Calu3 (cell line): Measurements from ENCODE around the gene TAS1R3. TPM values are rescaled to one million over a fixed set of nuclear protein-coding genes. Genes with fewer than 3 reads are reported as not detected.

ENCODE experiments used
- BruUV-seq: library from RNA; stranded (reverse); fragments of 400-500 nt; replicated peaks from 2 replicates; lab custom pipeline; 2021; lab: Mats Ljungman, UMichigan
- CTCF ChIA-PET: fragments of 300-600 bp; sonication (Branson Sonifier 250); formaldehyde crosslinking; loops from one replicate; lab custom pipeline; 2022; ENCODE audit warnings: antibody characterized with exemption; lab: Charles Lee
- DNase-seq: peaks from one replicate; pipeline ENCODE4 v3.0.0; 2022
- H3K27ac Mint-ChIP-seq: one replicate; pipeline ENCODE4 v1.8.0; 2022; ENCODE audit warnings: mixed read lengths; ENCODE audit not compliant: unreplicated experiment
- H3K27me3 Mint-ChIP-seq: one replicate; pipeline ENCODE4 v1.8.0; 2022; ENCODE audit warnings: mixed read lengths; ENCODE audit not compliant: unreplicated experiment
- H3K36me3 Mint-ChIP-seq: one replicate; pipeline ENCODE4 v1.8.0; 2022; ENCODE audit warnings: mild to moderate bottlenecking, moderate library complexity, mixed read lengths; ENCODE audit not compliant: insufficient read depth, unreplicated experiment
- H3K4me1 Mint-ChIP-seq: one replicate; pipeline ENCODE4 v1.8.0; 2022; ENCODE audit warnings: mild to moderate bottlenecking, low read depth, mixed read lengths; ENCODE audit not compliant: unreplicated experiment
- H3K4me3 Mint-ChIP-seq: one replicate; pipeline ENCODE4 v1.8.0; 2022; ENCODE audit warnings: mild to moderate bottlenecking, low read depth, moderate library complexity, mixed read lengths; ENCODE audit not compliant: unreplicated experiment
- H3K9me3 Mint-ChIP-seq: one replicate; pipeline ENCODE4 v1.8.0; 2022; ENCODE audit warnings: low read depth, mixed read lengths; ENCODE audit not compliant: unreplicated experiment
- CTCF ChIP-seq: fragments of 200-600 bp; IDR thresholded peaks from one replicate; pipeline ENCODE4 v1.8.0; 2022; ENCODE audit warnings: antibody characterized with exemption; ENCODE audit not compliant: unreplicated experiment
- intact Hi-C: fragments of 100-400 bp; cut with micrococcal nuclease; formaldehyde crosslinking; loops from one replicate; pipeline ENCODE4 v1.10.0; 2022; ENCODE audit not compliant: unreplicated experiment
- total RNA-seq: library from RNA; stranded (reverse); gene quantifications from 2 replicates; pipeline ENCODE4 v1.2.3, GENCODE V29; 2022

TAS1R3 gene
- total RNA-seq, 1 experiment from 2014 or later: 0.42 TPM

- TF ChIP-seq CTCF: no peak
- peaks cover 57% of the 10 kb centered on the region for H3K36me3 Mint-ChIP-seq
Observed at GRCh38 chr1:1336446-1336845, 5.4 kb downstream of the TAS1R3 start.

DNA sequence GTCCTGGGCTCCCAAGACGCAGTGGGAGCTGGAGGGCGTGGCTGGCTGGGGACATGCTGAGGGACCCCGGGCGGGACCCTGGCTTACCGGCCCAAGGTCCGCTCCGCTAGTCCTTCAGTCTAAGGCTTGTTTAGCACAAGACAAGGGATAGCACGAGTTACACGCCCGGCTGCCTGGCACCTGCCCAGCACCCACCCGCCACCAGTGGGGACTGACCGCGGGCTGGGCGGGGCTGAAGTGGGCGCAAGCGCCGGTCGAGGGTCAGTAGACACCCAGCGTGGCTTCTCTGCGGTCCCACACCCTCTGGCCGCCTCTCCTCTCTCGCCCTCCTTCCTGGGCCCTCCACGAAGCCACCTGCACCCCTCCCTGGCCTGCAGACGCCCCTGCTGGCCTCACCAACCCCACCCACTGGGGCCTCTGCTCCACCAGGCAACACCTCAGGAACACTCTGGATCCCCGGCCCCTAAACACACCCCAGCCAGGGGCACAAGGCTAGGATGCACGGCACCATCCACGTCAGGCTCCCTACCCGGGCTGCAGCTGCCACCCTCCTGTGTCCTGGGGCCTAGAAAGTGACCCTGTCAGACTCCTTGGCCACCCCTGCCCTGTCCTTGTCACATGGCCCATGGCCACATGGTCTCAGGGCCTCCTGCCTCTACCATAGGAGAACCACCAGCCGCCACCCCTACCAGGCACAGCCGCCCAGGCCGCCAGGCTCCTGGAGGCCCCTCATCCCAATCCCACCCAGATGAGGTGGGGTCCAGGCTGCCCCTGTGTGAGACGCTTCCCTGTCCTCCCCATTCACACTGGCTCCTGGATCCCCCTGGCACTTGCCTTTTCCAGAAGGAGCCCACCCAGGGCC, 6.1 kb downstream of the TAS1R3 start:
- H3K36me3 Mint-ChIP-seq: peaks cover 60% of the 10 kb centered on the region
- no peak overlapping the region for H3K4me3 Mint-ChIP-seq
- no peak overlapping the region for H3K27ac Mint-ChIP-seq
- BruUV-seq: no TSS peak
- CTCF ChIA-PET: no interaction called here
- H3K9me3 Mint-ChIP-seq: no peaks in the 10 kb centered on the region
- H3K4me1 Mint-ChIP-seq: no peaks in the 10 kb centered on the region
- no peak for DNase-seq
- no peaks in the 10 kb centered on the region for H3K27me3 Mint-ChIP-seq
- no peak for TF ChIP-seq CTCF
- intact Hi-C loops: no loop called here

More at GRCh38 chr1:1336446-1336845, 5.4 kb downstream of the TAS1R3 start:
- Mint-ChIP-seq H3K27ac (no peak overlapping the region), H3K4me3 (no peak overlapping the region), H3K4me1 (no peaks in the 10 kb centered on the region), H3K27me3 (no peaks in the 10 kb centered on the region), H3K9me3 (no peaks in the 10 kb centered on the region)
- no peak for DNase-seq
- intact Hi-C loops: no loop called here
- CTCF ChIA-PET: interaction anchor here (0.5 kb wide), 1 partner anchor 63 kb away, joined by 3 read pairs; the partner anchor contains the start of gene UBE2J2
- BruUV-seq: no TSS peak

- H3K4me3 Mint-ChIP-seq: no peak overlapping the region
- no peaks in the 10 kb centered on the region for H3K27me3 Mint-ChIP-seq
- H3K4me1 Mint-ChIP-seq: peaks cover 4% of the 10 kb centered on the region
- no peak for TF ChIP-seq CTCF
- H3K9me3 Mint-ChIP-seq: no peaks in the 10 kb centered on the region
- BruUV-seq: no TSS peak
- DNase-seq: no peak
- H3K27ac Mint-ChIP-seq: no peak overlapping the region
- intact Hi-C loops: no loop called here
- H3K36me3 Mint-ChIP-seq: peaks cover 54% of the 10 kb centered on the region
- CTCF ChIA-PET: no interaction called here
Observed at GRCh38 chr1:1337793-1338147, 6.7 kb downstream of the TAS1R3 start.

DNA sequence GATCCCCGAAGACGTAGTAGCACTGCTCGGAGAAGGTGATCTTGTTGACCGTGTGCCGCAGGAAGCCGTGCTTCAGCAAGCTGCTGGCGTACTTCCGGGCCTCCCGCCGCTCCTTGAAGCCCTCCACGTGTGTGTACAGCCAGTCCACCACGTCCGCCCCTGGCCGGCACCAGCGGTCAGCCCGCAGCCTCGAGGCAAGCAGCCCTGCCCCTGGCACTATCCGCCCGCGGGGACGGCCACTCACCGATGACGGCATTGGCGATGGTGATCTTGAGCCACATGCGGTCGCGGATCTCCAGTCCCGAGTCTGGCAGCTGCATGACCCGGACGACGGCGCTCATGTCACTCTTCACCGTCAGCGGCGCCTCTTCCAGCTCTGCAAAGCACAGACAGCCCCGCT, 7.2 kb downstream of the TAS1R3 start:
- H3K4me1 Mint-ChIP-seq: peaks cover 9% of the 10 kb centered on the region
- peaks cover 52% of the 10 kb centered on the region for H3K36me3 Mint-ChIP-seq
- no peak for DNase-seq
- no TSS peak for BruUV-seq
- CTCF ChIA-PET: no interaction called here
- intact Hi-C loops: no loop called here
- no peak for TF ChIP-seq CTCF
- H3K4me3 Mint-ChIP-seq: no peak overlapping the region
- no peaks in the 10 kb centered on the region for H3K27me3 Mint-ChIP-seq
- no peak overlapping the region for H3K27ac Mint-ChIP-seq
- no peaks in the 10 kb centered on the region for H3K9me3 Mint-ChIP-seq
